Measurements from ENCODE around the gene GPRC5C. TPM values are rescaled to one million over a fixed set of nuclear protein-coding genes. Genes with fewer than 3 reads are reported as not detected.

The GPRC5C gene
- polyA plus RNA-seq, 2 of the 4 experiments (the other 2 are of a cell fraction), result 36.5 to 49.2 TPM

DNA sequence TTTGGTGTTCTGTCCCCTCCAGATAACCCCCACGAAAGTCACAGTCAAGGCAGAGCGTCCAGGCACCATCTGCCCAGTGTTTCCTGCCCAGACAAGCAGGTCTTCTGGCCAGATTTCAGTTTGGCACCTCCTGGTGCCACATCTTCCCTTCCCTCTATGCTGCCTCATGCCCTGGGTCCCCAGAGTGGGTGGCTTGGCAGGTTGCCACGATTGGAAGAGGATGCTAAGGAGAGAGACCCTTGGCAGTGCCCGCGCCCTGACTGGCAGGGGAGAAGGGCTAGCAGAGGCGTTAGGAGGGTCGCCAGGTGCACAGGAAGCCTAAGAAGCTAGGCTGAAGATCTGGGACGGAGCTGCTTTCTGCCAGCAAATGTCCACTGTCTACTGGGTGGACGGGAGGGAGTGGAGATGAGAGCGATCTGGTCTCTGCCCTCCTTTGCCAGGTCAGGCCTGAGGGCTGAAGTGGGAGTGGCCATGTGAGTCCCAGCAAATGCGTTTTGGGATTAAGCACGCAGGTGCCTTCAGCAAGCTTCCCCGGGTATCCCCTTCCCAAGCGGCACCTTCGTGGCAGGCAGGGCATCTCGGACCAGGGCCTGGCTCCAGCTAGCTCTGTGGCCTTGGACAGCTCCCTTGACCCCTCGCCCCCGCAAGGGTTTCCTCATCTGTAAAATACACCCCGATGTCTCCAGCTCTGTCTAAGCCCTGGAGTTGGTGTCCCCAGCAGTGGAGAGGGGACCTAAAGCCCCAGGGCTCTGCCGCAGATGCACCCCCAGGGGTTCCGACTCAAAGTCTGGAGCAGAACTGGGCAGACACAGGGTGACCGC lies 21.2 kb downstream of the GPRC5C start:
- ChIA-PET CTCF (interaction anchor here (1.7 to 6.4 kb wide), 3 partner anchors 9 to 23 kb away, joined by 7 to 85 read pairs (median 21); no protein-coding TSS in a partner anchor), POLR2A (interaction anchor here (0.8 to 1.4 kb wide), 3 partner anchors 8 to 23 kb away, joined by 3 to 16 read pairs (median 3); no protein-coding TSS in a partner anchor)
- TF ChIP-seq RAD21 (conservative IDR thresholded peaks at IDR 0.05 in 1 of 2, IDR thresholded peaks at IDR 0.05 in 1 of 2) (no peak), ZC3H11A (IDR thresholded peaks at IDR 0.05) (no peak), HEYL (CRISPR knock-in tag; IDR thresholded peaks at IDR 0.05) (no peak), RFX5 (IDR thresholded peaks at IDR 0.05) (no peak), SREBF2 (IDR thresholded peaks at IDR 0.05) (no peak), EP300 (IDR thresholded peaks at IDR 0.05) (no peak), MYC (IDR thresholded peaks at IDR 0.05; ENCODE audit: borderline replicate concordance, low read length) (no peak)
- TF ChIP-seq, protein P1, sequence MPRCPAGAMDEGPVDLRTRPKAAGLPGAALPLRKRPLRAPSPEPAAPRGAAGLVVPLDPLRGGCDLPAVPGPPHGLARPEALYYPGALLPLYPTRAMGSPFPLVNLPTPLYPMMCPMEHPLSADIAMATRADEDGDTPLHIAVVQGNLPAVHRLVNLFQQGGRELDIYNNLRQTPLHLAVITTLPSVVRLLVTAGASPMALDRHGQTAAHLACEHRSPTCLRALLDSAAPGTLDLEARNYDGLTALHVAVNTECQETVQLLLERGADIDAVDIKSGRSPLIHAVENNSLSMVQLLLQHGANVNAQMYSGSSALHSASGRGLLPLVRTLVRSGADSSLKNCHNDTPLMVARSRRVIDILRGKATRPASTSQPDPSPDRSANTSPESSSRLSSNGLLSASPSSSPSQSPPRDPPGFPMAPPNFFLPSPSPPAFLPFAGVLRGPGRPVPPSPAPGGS (IDR thresholded peaks at IDR 0.05), result no peak
- TF ChIP-seq, protein P2, sequence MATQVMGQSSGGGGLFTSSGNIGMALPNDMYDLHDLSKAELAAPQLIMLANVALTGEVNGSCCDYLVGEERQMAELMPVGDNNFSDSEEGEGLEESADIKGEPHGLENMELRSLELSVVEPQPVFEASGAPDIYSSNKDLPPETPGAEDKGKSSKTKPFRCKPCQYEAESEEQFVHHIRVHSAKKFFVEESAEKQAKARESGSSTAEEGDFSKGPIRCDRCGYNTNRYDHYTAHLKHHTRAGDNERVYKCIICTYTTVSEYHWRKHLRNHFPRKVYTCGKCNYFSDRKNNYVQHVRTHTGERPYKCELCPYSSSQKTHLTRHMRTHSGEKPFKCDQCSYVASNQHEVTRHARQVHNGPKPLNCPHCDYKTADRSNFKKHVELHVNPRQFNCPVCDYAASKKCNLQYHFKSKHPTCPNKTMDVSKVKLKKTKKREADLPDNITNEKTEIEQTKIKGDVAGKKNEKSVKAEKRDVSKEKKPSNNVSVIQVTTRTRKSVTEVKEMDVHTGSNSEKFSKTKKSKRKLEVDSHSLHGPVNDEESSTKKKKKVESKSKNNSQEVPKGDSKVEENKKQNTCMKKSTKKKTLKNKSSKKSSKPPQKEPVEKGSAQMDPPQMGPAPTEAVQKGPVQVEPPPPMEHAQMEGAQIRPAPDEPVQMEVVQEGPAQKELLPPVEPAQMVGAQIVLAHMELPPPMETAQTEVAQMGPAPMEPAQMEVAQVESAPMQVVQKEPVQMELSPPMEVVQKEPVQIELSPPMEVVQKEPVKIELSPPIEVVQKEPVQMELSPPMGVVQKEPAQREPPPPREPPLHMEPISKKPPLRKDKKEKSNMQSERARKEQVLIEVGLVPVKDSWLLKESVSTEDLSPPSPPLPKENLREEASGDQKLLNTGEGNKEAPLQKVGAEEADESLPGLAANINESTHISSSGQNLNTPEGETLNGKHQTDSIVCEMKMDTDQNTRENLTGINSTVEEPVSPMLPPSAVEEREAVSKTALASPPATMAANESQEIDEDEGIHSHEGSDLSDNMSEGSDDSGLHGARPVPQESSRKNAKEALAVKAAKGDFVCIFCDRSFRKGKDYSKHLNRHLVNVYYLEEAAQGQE (IDR thresholded peaks at IDR 0.05), result no peak
- peak overlapping the region; percentile 44 for H3K4me3 ChIP-seq
- H3K9me3 ChIP-seq, result no peaks in the 10 kb centered on the region
- FAIRE-seq (no peak), DNase-seq (ENCODE audit: low read depth in 1 of 2, low spot score in 1 of 2) (no peak), ATAC-seq (no peak)
- 68% methylated on average over 20 of the region's 22 CpGs for WGBS (ENCODE audit: missing lambda C conversion rate)
- peak overlapping the region; percentile 98 for H3K4me2 ChIP-seq
- peaks cover 16% of the 10 kb centered on the region for H3K4me1 ChIP-seq
- H3K27ac ChIP-seq, result peak overlapping the region; percentile 70 to 87; a peak in 4 of 6 replicates

GRCh38 chr17:74453665-74454196 lies 21.8 kb downstream of the GPRC5C start:
- no peak for FAIRE-seq
- ATAC-seq, result peak; percentile 90 to 95
- Histone ChIP-seq H3K4me1 (peaks cover 16% of the 10 kb centered on the region), H3K4me3 (peak overlapping the region; percentile 44), H3K27ac (peak overlapping the region; percentile 70 to 87), H3K9me3 (no peaks in the 10 kb centered on the region), H3K4me2 (peak overlapping the region; percentile 98)
- DNase-seq (ENCODE audit: low read depth in 1 of 2, low spot score in 1 of 2), result peak; percentile 77 to 98
- TF ChIP-seq HEYL (CRISPR knock-in tag; IDR thresholded peaks at IDR 0.05) (no peak), RFX5 (IDR thresholded peaks at IDR 0.05) (no peak), JUN (IDR thresholded peaks at IDR 0.05) (peak in 1 of 2 experiments; percentile 21; a peak in 1 of 5 replicates), EP300 (IDR thresholded peaks at IDR 0.05) (no peak), NPAS2 (CRISPR knock-in tag; IDR thresholded peaks at IDR 0.05; ENCODE audit: borderline replicate concordance) (no peak), NR3C1 (IDR thresholded peaks at IDR 0.05) (no peak), RCOR1 (IDR thresholded peaks at IDR 0.05; ENCODE audit: low read depth, low read length) (no peak)
- TF ChIP-seq, protein P3, sequence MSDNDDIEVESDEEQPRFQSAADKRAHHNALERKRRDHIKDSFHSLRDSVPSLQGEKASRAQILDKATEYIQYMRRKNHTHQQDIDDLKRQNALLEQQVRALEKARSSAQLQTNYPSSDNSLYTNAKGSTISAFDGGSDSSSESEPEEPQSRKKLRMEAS (IDR thresholded peaks at IDR 0.05), result no peak
- TF ChIP-seq, protein P4, sequence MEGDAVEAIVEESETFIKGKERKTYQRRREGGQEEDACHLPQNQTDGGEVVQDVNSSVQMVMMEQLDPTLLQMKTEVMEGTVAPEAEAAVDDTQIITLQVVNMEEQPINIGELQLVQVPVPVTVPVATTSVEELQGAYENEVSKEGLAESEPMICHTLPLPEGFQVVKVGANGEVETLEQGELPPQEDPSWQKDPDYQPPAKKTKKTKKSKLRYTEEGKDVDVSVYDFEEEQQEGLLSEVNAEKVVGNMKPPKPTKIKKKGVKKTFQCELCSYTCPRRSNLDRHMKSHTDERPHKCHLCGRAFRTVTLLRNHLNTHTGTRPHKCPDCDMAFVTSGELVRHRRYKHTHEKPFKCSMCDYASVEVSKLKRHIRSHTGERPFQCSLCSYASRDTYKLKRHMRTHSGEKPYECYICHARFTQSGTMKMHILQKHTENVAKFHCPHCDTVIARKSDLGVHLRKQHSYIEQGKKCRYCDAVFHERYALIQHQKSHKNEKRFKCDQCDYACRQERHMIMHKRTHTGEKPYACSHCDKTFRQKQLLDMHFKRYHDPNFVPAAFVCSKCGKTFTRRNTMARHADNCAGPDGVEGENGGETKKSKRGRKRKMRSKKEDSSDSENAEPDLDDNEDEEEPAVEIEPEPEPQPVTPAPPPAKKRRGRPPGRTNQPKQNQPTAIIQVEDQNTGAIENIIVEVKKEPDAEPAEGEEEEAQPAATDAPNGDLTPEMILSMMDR (IDR thresholded peaks at IDR 0.05), result peak; percentile 10; the same call in 1 of the 3 replicates
- POLR2A ChIA-PET, result interaction anchor here (0.6 to 1.5 kb wide), 9 partner anchors 9 to 202 kb away, joined by 3 to 16 read pairs (median 4); no protein-coding TSS in a partner anchor
- 23% methylated on average over 17 of the region's 43 CpGs for WGBS (ENCODE audit: missing lambda C conversion rate)
- CTCF ChIA-PET, result interaction anchor here (0.6 to 7.4 kb wide), 11 partner anchors 9 to 1859 kb away, joined by 3 to 127 read pairs (median 4); no protein-coding TSS in a partner anchor
